GM18873 (cell line): Measurements from ENCODE around the gene GRIK4.
A peak's percentile ranks its signal among the peaks of the same experiment; 100 is the strongest.

ENCODE experiments used
- ATAC-seq: cut with Tn5 transposase; IDR thresholded peaks from one replicate; pipeline ENCODE4 v1.9.1; 2021; ENCODE audit warnings: mild to moderate bottlenecking, moderate library complexity, moderate number of reproducible peaks; ENCODE audit not compliant: unreplicated experiment, low FRiP score

The GRIK4 gene

GRCh38 chr11:120695939-120696338 is 184.4 kb downstream of the GRIK4 start:
- no peak for ATAC-seq

DNA sequence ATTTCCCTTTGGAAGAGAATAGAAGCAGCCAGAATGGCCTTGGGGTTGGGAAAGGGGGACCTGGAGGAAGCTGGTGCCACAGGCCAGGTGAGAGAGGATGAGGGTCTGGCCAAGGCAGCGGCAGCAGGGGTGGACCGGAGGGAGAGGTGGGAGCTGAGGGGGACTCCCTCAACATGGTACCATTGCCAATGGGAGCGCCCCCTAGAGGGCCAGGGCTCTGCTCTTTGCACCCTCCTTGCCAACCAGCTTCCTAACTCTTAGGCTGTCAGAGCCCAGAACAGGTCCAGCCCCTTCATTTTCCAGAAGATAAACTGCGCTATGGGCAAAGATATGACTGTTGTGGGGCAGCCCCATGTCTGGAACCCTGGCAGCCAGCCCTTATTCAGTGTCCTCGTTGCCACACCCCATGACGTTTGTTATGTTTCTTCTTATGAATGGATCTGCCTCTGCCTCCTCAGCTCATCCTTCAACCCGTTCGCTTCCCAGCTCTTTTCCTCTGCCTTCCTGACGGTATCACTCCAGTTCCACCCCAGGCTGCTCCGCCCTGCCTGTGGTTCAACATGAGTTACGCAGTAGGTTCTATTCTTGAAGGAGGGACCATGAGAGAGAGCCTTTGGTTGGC is 185.2 kb downstream of the GRIK4 start:
- no peak for ATAC-seq

GRCh38 chr11:120698918-120699317 is 187.4 kb downstream of the GRIK4 start:
- no peak for ATAC-seq

DNA sequence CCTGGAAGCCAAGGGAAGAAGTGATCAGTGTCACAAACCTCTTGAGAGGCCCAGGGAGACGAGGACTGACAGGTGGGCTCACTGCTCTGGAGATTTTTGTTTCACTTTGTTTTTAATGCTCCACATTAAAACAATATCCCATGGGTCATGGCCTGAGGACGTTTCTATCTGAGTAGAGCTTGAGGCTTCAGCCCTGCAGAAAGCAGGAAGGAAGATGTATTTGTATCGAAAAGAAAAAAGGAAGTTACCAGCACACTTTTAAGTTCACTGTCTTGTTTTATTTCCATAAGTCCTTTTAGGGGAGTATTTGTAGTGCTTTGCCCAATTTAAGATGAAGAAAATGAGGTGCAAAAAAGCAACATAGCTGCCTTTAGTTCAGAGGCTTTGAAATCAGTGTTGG is 191.1 kb downstream of the GRIK4 start:
- no peak for ATAC-seq

DNA sequence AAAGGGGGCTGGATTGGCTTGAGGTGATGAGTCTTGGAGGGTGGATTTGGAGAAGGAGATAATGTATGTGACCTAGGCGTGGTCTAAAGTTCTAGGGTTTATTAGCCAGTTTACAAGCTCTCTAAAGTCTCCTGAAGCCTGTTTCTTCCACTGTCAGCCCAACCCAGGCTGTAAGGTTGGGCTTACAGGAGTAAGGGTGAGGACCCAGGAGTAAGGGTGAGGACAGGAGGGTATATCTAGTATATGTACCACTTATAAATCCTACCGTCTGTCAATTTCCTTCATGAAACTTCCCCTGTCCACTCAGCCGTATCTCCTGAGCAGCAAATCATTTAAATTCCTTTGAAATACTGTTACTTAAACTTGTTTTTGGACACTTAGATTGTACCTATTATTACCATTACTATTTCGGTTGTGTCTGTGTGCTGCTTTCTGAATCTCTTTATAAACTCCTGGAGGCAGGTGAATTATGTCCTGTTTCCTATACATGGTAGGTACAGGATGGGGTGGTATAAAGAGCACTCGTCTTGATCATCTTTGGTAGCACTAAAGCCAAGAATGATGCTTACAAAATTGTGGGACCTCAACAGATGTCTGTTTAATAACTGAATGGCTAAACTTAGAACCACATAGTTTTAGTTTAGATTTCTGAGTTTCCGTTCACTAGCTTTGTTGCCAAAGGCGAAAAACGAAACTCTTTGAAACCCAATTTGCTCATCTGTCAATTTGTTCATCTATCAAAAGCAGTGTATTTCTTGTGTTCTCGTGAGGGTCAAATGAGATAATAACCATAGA is 192.0 kb downstream of the GRIK4 start:
- ATAC-seq = peak; percentile 74

- ATAC-seq = peak; percentile 15
These were observed 192.8 kb downstream of the GRIK4 start for GRCh38 chr11:120704256-120704750.

DNA sequence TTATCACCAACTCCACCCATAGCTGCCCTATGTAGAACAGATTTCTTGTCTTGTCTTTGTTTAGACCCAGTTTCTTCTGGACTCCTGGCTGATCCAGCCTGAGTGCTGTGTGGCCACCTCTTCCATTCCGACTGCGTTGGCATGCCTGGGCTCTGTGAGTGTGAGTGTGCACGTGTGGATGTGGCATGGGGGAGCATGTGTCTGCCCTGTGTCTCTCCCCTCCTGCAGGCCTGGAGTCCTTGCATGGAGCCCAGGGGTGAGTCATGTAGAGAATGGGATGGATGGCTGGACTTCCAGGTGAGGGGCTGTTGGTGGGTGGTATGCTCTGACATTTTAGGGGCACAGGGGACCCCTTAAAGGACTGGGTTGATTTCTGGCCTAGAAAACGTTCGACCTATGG is 194.7 kb downstream of the GRIK4 start:
- no peak for ATAC-seq

- no peak for ATAC-seq
These were observed 195.6 kb downstream of the GRIK4 start for GRCh38 chr11:120707098-120707497.

- ATAC-seq = no peak
These were observed 196.1 kb downstream of the GRIK4 start for GRCh38 chr11:120707663-120708062.

DNA sequence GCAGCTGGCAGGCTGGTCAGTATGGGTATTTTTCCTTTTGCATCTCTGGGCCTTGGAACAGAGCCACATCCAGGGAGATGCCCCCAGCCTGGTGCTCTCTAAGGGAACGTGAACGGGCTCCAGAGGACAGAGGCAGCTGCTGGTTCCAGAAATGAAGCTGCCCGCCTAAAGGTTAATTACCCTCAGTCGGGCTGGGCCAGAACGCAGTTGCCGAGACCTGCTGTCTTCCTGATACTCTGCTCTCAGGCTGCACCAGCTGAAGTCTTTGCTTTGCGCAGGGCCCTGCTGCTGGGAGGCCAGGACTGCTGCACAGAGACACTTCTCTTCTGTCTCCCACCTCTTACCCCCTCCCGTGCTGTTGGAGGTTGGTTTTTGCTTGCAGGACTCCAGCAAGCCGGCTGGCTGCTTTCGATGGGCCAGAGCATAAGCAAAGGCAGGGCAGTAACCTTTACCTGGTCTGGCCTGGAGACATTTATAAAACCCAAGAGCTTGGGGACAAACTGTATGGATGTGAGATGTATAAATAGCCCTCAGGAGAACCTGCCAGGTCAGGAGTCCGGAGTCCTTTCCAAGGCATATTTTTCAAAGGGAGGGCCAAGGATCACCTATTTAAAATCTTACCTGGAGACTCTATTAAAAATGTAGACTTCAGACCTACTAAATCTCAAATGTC is 197.1 kb downstream of the GRIK4 start:
- ATAC-seq = no peak

DNA sequence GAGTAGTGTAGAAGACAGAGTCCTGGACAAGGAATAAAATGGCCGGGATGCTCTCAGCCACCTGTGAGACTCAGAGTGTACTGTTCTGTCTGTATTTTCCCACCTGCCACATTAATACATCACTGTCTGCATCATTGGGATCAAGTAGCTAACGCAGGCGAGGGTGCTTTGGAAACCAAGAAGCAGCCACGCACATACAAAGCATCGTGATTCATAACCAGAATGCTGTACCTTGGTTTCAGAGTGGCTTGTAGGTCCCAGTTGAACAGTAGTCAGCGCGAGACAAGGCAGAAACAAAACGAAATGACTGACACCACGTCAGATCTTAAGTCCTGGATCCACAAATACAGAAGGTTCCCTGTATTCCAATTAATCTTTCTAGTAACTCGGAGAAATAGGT is 198.3 kb downstream of the GRIK4 start:
- ATAC-seq = peak; percentile 84

- no peak for ATAC-seq
These were observed 199.0 kb downstream of the GRIK4 start for GRCh38 chr11:120710354-120711131.

GRCh38 chr11:120712014-120712413 is 200.5 kb downstream of the GRIK4 start:
- no peak for ATAC-seq

- no peak for ATAC-seq
These were observed 201.3 kb downstream of the GRIK4 start for GRCh38 chr11:120712881-120713280.

DNA sequence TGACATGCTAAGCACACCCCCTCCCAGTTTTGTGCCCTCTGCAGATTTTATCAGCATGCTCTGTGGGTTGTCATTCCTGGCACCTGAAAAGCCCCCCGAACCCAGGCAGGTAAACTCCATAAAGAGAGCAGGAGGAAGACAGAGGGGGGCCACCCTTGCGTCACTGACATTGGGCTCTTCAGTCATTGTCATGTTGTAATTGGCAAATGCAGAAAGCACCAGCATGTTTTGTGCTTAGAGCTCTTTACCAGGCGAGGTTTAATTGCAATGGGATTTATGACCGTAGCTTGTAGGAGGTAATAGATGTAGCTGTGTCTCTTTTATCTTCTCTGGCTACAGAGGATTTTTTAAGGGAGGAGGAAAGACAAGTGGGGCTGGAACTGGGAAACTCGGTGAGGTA is 201.7 kb downstream of the GRIK4 start:
- no peak for ATAC-seq

- no peak for ATAC-seq
These were observed 202.9 kb downstream of the GRIK4 start for GRCh38 chr11:120714438-120714837.

DNA sequence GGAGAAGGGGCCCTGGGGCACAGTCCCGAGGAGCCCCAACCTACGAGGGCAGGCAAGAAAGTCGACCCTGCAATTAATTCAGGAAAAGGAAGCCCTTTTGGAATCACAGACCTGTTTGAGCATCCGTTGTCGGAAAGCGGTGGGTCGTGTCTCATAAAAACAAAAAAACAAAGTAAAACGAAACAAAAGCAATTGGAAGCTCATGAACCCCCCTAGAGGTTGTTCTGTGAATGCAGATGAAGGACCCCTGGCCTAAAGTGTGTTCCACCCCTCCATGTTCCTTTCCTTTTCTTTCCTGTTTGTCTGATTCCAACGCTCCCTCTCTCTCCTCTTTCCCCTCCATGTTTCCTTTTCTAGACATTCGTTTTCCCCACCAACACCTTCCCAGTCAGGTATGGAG is 203.7 kb downstream of the GRIK4 start:
- no peak for ATAC-seq

- ATAC-seq = no peak
These were observed 205.5 kb downstream of the GRIK4 start for GRCh38 chr11:120717042-120717441.

DNA sequence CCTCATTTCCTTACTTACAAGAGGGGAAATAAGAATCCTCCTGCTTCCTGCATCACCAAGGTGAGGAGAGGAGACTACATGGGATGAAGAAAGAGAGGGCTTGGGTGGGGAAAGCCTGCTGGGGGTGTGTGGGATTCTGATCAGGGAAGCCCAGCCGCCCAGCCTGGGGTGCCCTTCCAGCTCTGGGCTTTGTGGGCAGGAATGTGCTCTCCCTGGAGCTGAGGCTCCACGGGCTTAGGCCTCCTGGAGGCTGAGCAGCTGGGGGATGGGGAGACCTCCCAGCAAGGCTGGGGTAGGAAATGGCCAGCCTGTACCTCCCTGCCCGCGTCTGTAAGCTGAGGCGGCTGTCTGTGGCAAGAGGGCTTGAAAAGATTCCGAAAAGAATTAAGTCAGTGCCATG is 206.1 kb downstream of the GRIK4 start:
- ATAC-seq = no peak

DNA sequence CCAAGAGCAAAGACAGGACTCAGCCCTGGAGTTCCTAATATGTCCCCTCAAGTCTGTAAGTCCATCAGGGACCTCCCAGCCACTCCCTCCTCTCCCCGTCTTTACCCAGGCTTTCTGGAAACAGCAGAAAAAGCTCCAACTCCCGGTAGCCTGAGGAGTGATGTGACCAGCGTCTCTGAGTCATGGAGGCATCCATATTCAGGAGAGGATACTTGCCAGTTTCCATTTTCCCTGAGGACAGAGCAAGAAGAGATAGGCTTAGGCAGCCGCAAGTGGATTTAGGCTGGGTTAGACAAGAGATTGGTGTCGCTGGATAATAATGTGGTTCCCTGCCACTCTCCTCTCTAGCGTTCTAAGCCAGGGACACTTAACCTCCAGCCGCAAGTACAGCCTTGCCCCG is 206.6 kb downstream of the GRIK4 start:
- ATAC-seq = no peak

DNA sequence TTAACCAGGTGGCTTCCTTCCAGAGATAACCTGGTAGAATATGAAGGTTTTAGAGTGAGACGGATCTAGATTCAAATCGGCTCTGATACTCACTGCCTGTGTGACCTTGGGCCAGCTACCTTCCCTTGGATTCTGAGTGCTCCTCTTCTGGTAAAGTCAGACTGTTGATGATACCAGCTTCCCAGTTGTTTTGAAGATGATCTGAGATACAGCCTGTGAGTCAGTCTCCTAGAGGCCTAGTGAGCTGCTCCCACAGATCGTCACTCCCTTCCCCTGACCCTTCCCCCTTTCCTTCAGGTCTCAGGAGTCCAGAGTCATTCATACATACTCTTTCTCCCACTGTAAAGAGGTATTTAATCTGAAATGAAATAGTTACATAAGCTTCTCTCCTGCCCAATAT is 207.8 kb downstream of the GRIK4 start:
- ATAC-seq = no peak
